ENCODE data around the gene RAB19. TPM values are rescaled to one million over a fixed set of nuclear protein-coding genes. Genes with fewer than 3 reads are reported as not detected.
"Not testable (repeated sequence)": the region's sequence is repeated elsewhere in the genome, so short reads cannot be mapped to it uniquely, and the experiment has no call there.

Gene RAB19
- total RNA-seq, 2 experiments from 2014 or later = 4.3 to 4.8 TPM

GRCh38 chr7:140415361-140415760 is 11.5 kb downstream of the RAB19 start:
- ChIA-PET CTCF (no interaction called here), POLR2A (no interaction called here)
- no peaks in the 10 kb centered on the region for H3K9me3 Mint-ChIP-seq
- peaks cover 14% of the 10 kb centered on the region for H3K4me1 Mint-ChIP-seq
- no peaks in the 10 kb centered on the region for H3K27me3 Mint-ChIP-seq
- H3K4me3 Mint-ChIP-seq = no peak overlapping the region
- DNase-seq = no peak
- H3K27ac Mint-ChIP-seq = no peak overlapping the region
- peaks cover 14% of the 10 kb centered on the region for H3K36me3 Mint-ChIP-seq (ENCODE audit: low read depth)

- Mint-ChIP-seq H3K36me3 (ENCODE audit: low read depth) (peaks cover 13% of the 10 kb centered on the region), H3K4me1 (peaks cover 14% of the 10 kb centered on the region)
- POLR2A ChIA-PET, H3K27ac Mint-ChIP-seq, H3K4me3 Mint-ChIP-seq, DNase-seq, H3K9me3 Mint-ChIP-seq, CTCF ChIA-PET, H3K27me3 Mint-ChIP-seq: not testable (repeated sequence)
Measured at GRCh38 chr7:140415816-140416215, 12.0 kb downstream of the RAB19 start.

- Mint-ChIP-seq H3K36me3 (ENCODE audit: low read depth) (peaks cover 8% of the 10 kb centered on the region), H3K27ac (no peak overlapping the region), H3K9me3 (no peaks in the 10 kb centered on the region), H3K27me3 (no peaks in the 10 kb centered on the region), H3K4me1 (peaks cover 14% of the 10 kb centered on the region), H3K4me3 (no peak overlapping the region)
- DNase-seq = no peak
- CTCF ChIA-PET = interaction anchor here (0.9 to 1.5 kb wide), 3 partner anchors 29 to 1399 kb away, joined by 3 to 4 read pairs (median 3); no protein-coding TSS in a partner anchor
- POLR2A ChIA-PET = no interaction called here
Measured at GRCh38 chr7:140416560-140416959, 12.7 kb downstream of the RAB19 start.

GRCh38 chr7:140417456-140418155 is 13.7 kb downstream of the RAB19 start:
- no peaks in the 10 kb centered on the region for H3K27me3 Mint-ChIP-seq
- peaks cover 14% of the 10 kb centered on the region for H3K4me1 Mint-ChIP-seq
- H3K4me3 Mint-ChIP-seq = no peak overlapping the region
- POLR2A ChIA-PET = interaction anchor here (1.3 kb wide), 1 partner anchor 14 kb away, joined by 3 read pairs; the partner anchor contains the start of gene RAB19
- H3K36me3 Mint-ChIP-seq (ENCODE audit: low read depth) = peaks cover 3% of the 10 kb centered on the region
- CTCF ChIA-PET = interaction anchor here (0.7 to 1.5 kb wide), 6 partner anchors 26 to 156 kb away, joined by 3 to 6 read pairs (median 4); no protein-coding TSS in a partner anchor
- no peak overlapping the region for H3K27ac Mint-ChIP-seq
- DNase-seq = no peak
- no peaks in the 10 kb centered on the region for H3K9me3 Mint-ChIP-seq

- not testable (repeated sequence) for H3K36me3 Mint-ChIP-seq (ENCODE audit: low read depth); H3K27ac Mint-ChIP-seq; H3K27me3 Mint-ChIP-seq; H3K4me3 Mint-ChIP-seq; H3K9me3 Mint-ChIP-seq; DNase-seq
- POLR2A ChIA-PET = interaction anchor here (1.3 kb wide), 1 partner anchor 14 kb away, joined by 3 read pairs; the partner anchor contains the start of gene RAB19
- CTCF ChIA-PET = interaction anchor here (0.6 to 1.1 kb wide), 3 partner anchors 26 to 59 kb away, joined by 4 to 6 read pairs (median 5); no protein-coding TSS in a partner anchor
- H3K4me1 Mint-ChIP-seq = peaks cover 14% of the 10 kb centered on the region
Measured at GRCh38 chr7:140418156-140418472, 14.3 kb downstream of the RAB19 start.

GRCh38 chr7:140418653-140419052 is 14.8 kb downstream of the RAB19 start:
- ChIA-PET POLR2A (interaction anchor here (1.3 kb wide), 1 partner anchor 15 kb away, joined by 3 read pairs; the partner anchor contains the start of gene RAB19), CTCF (interaction anchor here (0.6 to 1.1 kb wide), 3 partner anchors 25 to 58 kb away, joined by 4 to 6 read pairs (median 5); no protein-coding TSS in a partner anchor)
- Mint-ChIP-seq H3K36me3 (ENCODE audit: low read depth) (peaks cover 3% of the 10 kb centered on the region), H3K4me1 (peaks cover 14% of the 10 kb centered on the region), H3K27ac (no peak overlapping the region), H3K4me3 (no peak overlapping the region), H3K9me3 (no peaks in the 10 kb centered on the region), H3K27me3 (no peaks in the 10 kb centered on the region)
- no peak for DNase-seq

- Mint-ChIP-seq H3K36me3 (ENCODE audit: low read depth) (peaks cover 8% of the 10 kb centered on the region), H3K27ac (no peak overlapping the region), H3K9me3 (no peaks in the 10 kb centered on the region), H3K4me3 (no peak overlapping the region), H3K4me1 (peaks cover 6% of the 10 kb centered on the region), H3K27me3 (no peaks in the 10 kb centered on the region)
- ChIA-PET POLR2A (no interaction called here), CTCF (no interaction called here)
- DNase-seq = no peak
Measured at GRCh38 chr7:140421521-140421920, 17.7 kb downstream of the RAB19 start.

GRCh38 chr7:140423501-140423900 is 19.6 kb downstream of the RAB19 start:
- ChIA-PET CTCF (interaction anchor here (0.7 kb wide), 1 partner anchor 345 kb away, joined by 4 read pairs; no protein-coding TSS in a partner anchor), POLR2A (no interaction called here)
- no peak overlapping the region for H3K4me3 Mint-ChIP-seq
- no peaks in the 10 kb centered on the region for H3K9me3 Mint-ChIP-seq
- no peak for DNase-seq
- peaks cover 2% of the 10 kb centered on the region for H3K4me1 Mint-ChIP-seq
- H3K27ac Mint-ChIP-seq = no peak overlapping the region
- peaks cover 8% of the 10 kb centered on the region for H3K36me3 Mint-ChIP-seq (ENCODE audit: low read depth)
- H3K27me3 Mint-ChIP-seq = no peaks in the 10 kb centered on the region

GRCh38 chr7:140425718-140426117 is 21.9 kb downstream of the RAB19 start:
- Mint-ChIP-seq H3K4me1 (no peaks in the 10 kb centered on the region), H3K9me3 (no peaks in the 10 kb centered on the region), H3K36me3 (ENCODE audit: low read depth) (peaks cover 8% of the 10 kb centered on the region), H3K27me3 (no peaks in the 10 kb centered on the region), H3K27ac (no peak overlapping the region), H3K4me3 (no peak overlapping the region)
- ChIA-PET POLR2A (no interaction called here), CTCF (no interaction called here)
- no peak for DNase-seq

- CTCF ChIA-PET = no interaction called here
- H3K9me3 Mint-ChIP-seq = no peaks in the 10 kb centered on the region
- H3K27me3 Mint-ChIP-seq = no peaks in the 10 kb centered on the region
- H3K36me3 Mint-ChIP-seq (ENCODE audit: low read depth) = peaks cover 8% of the 10 kb centered on the region
- no peaks in the 10 kb centered on the region for H3K4me1 Mint-ChIP-seq
- POLR2A ChIA-PET = no interaction called here
- H3K27ac Mint-ChIP-seq = no peak overlapping the region
- DNase-seq = no peak
- no peak overlapping the region for H3K4me3 Mint-ChIP-seq
Measured at GRCh38 chr7:140426130-140426529, 22.3 kb downstream of the RAB19 start.

GRCh38 chr7:140433396-140433795 is 29.5 kb downstream of the RAB19 start:
- no peaks in the 10 kb centered on the region for H3K36me3 Mint-ChIP-seq (ENCODE audit: low read depth)
- H3K4me3 Mint-ChIP-seq = no peak overlapping the region
- no peak overlapping the region for H3K27ac Mint-ChIP-seq
- no peak for DNase-seq
- CTCF ChIA-PET = no interaction called here
- no peaks in the 10 kb centered on the region for H3K4me1 Mint-ChIP-seq
- H3K9me3 Mint-ChIP-seq = no peaks in the 10 kb centered on the region
- POLR2A ChIA-PET = interaction anchor here (0.7 kb wide), 1 partner anchor 73 kb away, joined by 3 read pairs; no protein-coding TSS in a partner anchor
- H3K27me3 Mint-ChIP-seq = no peaks in the 10 kb centered on the region

GRCh38 chr7:140435252-140435895 is 31.5 kb downstream of the RAB19 start:
- Mint-ChIP-seq H3K36me3 (ENCODE audit: low read depth) (no peaks in the 10 kb centered on the region), H3K9me3 (no peaks in the 10 kb centered on the region), H3K27me3 (no peaks in the 10 kb centered on the region), H3K4me3 (no peak overlapping the region), H3K27ac (no peak overlapping the region), H3K4me1 (peaks cover 1% of the 10 kb centered on the region)
- POLR2A ChIA-PET = no interaction called here
- CTCF ChIA-PET = no interaction called here
- DNase-seq = no peak

GRCh38 chr7:140439359-140439758 is 35.5 kb downstream of the RAB19 start:
- H3K36me3 Mint-ChIP-seq (ENCODE audit: low read depth) = no peaks in the 10 kb centered on the region

More at GRCh38 chr7:140439359-140439758, 35.5 kb downstream of the RAB19 start:
- no peaks in the 10 kb centered on the region for H3K27me3 Mint-ChIP-seq
- H3K4me3 Mint-ChIP-seq = no peak overlapping the region
- CTCF ChIA-PET = interaction anchor here (0.7 to 1.7 kb wide), 4 partner anchors 10 to 28 kb away, joined by 3 to 5 read pairs (median 3); no protein-coding TSS in a partner anchor
- peaks cover 5% of the 10 kb centered on the region for H3K4me1 Mint-ChIP-seq
- H3K27ac Mint-ChIP-seq = no peak overlapping the region
- POLR2A ChIA-PET = no interaction called here
- no peaks in the 10 kb centered on the region for H3K9me3 Mint-ChIP-seq
- DNase-seq = no peak
